GM12878 (cell line): ENCODE data around the gene PAFAH2. TPM values are rescaled to one million over a fixed set of nuclear protein-coding genes. Genes with fewer than 3 reads are reported as not detected.
A peak's percentile ranks its signal among the peaks of the same experiment; 100 is the strongest.

ENCODE experiments used
- ATAC-seq: fragments of 200-7000 bp; cut with Tn5 transposase; 3 replicates; pipeline ENCODE4 v1.9.1; 2020; ENCODE audit warnings: mild to moderate bottlenecking, moderate library complexity
- BruUV-seq: library from RNA; stranded (reverse); fragments of 400-500 nt; replicated peaks from 2 replicates; lab custom pipeline; 2021; lab: Mats Ljungman, UMichigan
- CTCF ChIA-PET: fragments of 300-600 bp; sonication (Branson Sonifier 250); formaldehyde crosslinking; extraction: SDS; loops from one replicate; lab custom pipeline; 2021; ENCODE audit warnings: inconsistent platforms; lab: Yijun Ruan, JAX
- POLR2A ChIA-PET: fragments of 350-600 bp; formaldehyde crosslinking; extraction: SDS; loops from one replicate; lab custom pipeline; 2021; ENCODE audit warnings: inconsistent platforms; lab: Charles Lee
- RAD21 ChIA-PET: fragments of 300-600 bp; sonication (Branson Sonifier 250); formaldehyde crosslinking; loops from one replicate; lab custom pipeline; 2023; ENCODE audit warnings: antibody characterized with exemption; ENCODE audit not compliant: unreplicated experiment; lab: Charles Lee
- SMC1A ChIA-PET: fragments of 300-600 bp; sonication (Branson Sonifier 250); formaldehyde crosslinking; loops from one replicate; lab custom pipeline; 2023; ENCODE audit not compliant: unreplicated experiment, uncharacterized antibody; lab: Charles Lee
- DNase-seq: peaks from one replicate; pipeline ENCODE4 v3.0.0-alpha.2; 2011; ENCODE audit warnings: low read depth, low spot score
- FAIRE-seq: peaks from 3 replicates; lab custom pipeline; 2011; peaks lifted over from hg19 to GRCh38; lab: Jason Lieb, UNC
- H2AFZ ChIP-seq: 2 replicates; pipeline ENCODE4 v1.6.0; 2011; ENCODE audit warnings: low read depth, low read length, control low read depth; ENCODE audit not compliant: control insufficient read depth
- H3K27ac ChIP-seq: 2 replicates; pipeline ENCODE4 v1.5.1; 2011; ENCODE audit warnings: control low read depth; ENCODE audit not compliant: control insufficient read depth, insufficient read depth
- H3K27me3 ChIP-seq, 2 experiments: replicated peaks in 1 of 2; 2 replicates each; pipeline versions ENCODE4 v1.6.0 to v1.6.1; 2011; ENCODE audit warnings: low read length in 1 of 2; ENCODE audit not compliant: control insufficient read depth in 2 of 2, insufficient read depth in 2 of 2
- H3K36me3 ChIP-seq, 2 experiments: 2 replicates each; pipeline ENCODE4 v1.5.1; 2011; ENCODE audit warnings: low read length in 1 of 2; ENCODE audit not compliant: control insufficient read depth in 2 of 2, insufficient read depth in 2 of 2
- H3K4me1 ChIP-seq: 2 replicates; pipeline ENCODE4 v1.6.1; 2011; ENCODE audit warnings: mild to moderate bottlenecking, low read length, moderate library complexity, mixed read lengths; ENCODE audit not compliant: control insufficient read depth, insufficient read depth
- H3K4me2 ChIP-seq: 2 replicates; pipeline ENCODE4 v1.6.0; 2011; ENCODE audit warnings: control low read depth; ENCODE audit not compliant: control insufficient read depth, insufficient read depth
- H3K4me3 ChIP-seq: fragments of 200-600 bp; sonication (generic); 2 replicates; pipeline ENCODE4 v1.5.1; 2016
- H3K79me2 ChIP-seq: 2 replicates; pipeline ENCODE4 v1.6.0; 2011; ENCODE audit warnings: low read length; ENCODE audit not compliant: control insufficient read depth, insufficient read depth
- H3K9ac ChIP-seq: 2 replicates; pipeline ENCODE4 v1.8.0; 2011; ENCODE audit warnings: low read length, control low read depth, mixed read lengths; ENCODE audit not compliant: control insufficient read depth, insufficient read depth
- H3K9me3 ChIP-seq: replicated peaks from 3 replicates; pipeline ENCODE4 v1.5.1; 2011; ENCODE audit warnings: mild to moderate bottlenecking, low read length; ENCODE audit not compliant: control insufficient read depth, insufficient read depth
- H4K20me1 ChIP-seq: 2 replicates; pipeline ENCODE4 v1.6.0; 2011; ENCODE audit not compliant: control insufficient read depth, insufficient read depth
- CREM ChIP-seq: IDR thresholded peaks from 2 replicates; pipeline ENCODE4 v1.6.1; 2014; ENCODE audit warnings: antibody characterized with exemption, low read depth
- ESRRA ChIP-seq: IDR thresholded peaks from 2 replicates; pipeline ENCODE4 v1.6.1; 2012; ENCODE audit warnings: mild to moderate bottlenecking, low read length, improper control_type of control experiment
- LARP7 ChIP-seq: fragments of 450-650 bp; IDR thresholded peaks from 2 replicates; pipeline ENCODE4 v1.6.1; 2017; ENCODE audit warnings: mild to moderate bottlenecking
- MTA3 ChIP-seq: IDR thresholded peaks from 2 replicates; pipeline ENCODE4 v1.6.1; 2012; ENCODE audit warnings: low read length, inconsistent platforms, borderline replicate concordance
- YBX1 ChIP-seq: fragments of 450-650 bp; IDR thresholded peaks from 2 replicates; pipeline ENCODE4 v1.6.1; 2016; ENCODE audit warnings: antibody characterized with exemption
- ZNF622 ChIP-seq: fragments of 450-650 bp; IDR thresholded peaks from 2 replicates; pipeline ENCODE4 v1.6.1; 2017; ENCODE audit warnings: mild to moderate bottlenecking, inconsistent platforms
- WGBS: methylation state at CpG from one replicate; pipeline ENCODE4 v1.1.6; 2016; ENCODE audit warnings: low lambda C conversion rate; ENCODE audit not compliant: insufficient replicate concordance, insufficient coverage; ENCODE audit errors: missing lambda C conversion rate; 5-methylcytosine and 5-hydroxymethylcytosine counted together
- in situ Hi-C: fragments of 300-500 bp; cut with MboI; formaldehyde crosslinking; loops from 9 replicates; pipeline ENCODE4 v1.14.3; 2018; ENCODE audit warnings: mixed read lengths
- intact Hi-C: fragments of 100-400 bp; cut with micrococcal nuclease; formaldehyde crosslinking; loops from one replicate; pipeline ENCODE4 v1.14.2; 2022; ENCODE audit not compliant: unreplicated experiment
- polyA plus RNA-seq, 11 experiments: library from polyadenylated mRNA; depleted of rRNA in 4 of 11; unstranded in 6 of 11; stranded (reverse) in 5 of 11; fragments of >200 nt; fragmentation: Nextera tagmentation in 4 of 11; fragmentation: Illumina TruSeq in 1 of 11; extraction: Ambion mirVana in 4 of 11; extraction: Trizol in 1 of 11; gene quantifications; 1 replicate in 1 of 11; 2 replicates in 10 of 11; pipeline versions ENCODE4 v1.2.1 to v1.2.3, GENCODE V29; 2011 to 2016; ENCODE audit warnings: inconsistent platforms in 2 of 11, missing spikeins in 2 of 11, low read depth in 1 of 11
- total RNA-seq, 4 experiments: library from RNA; depleted of rRNA in 3 of 4; stranded (reverse); fragments of >200 nt in 3 of 4; fragmentation: Illumina TruSeq in 1 of 4; extraction: Trizol in 1 of 4; gene quantifications; 2 replicates each; pipeline versions ENCODE4 v1.2.1 to v1.2.3, GENCODE V29; 2013 to 2021
- TF ChIP-seq, protein P1 (sequence below): fragments of 450-650 bp; IDR thresholded peaks from 2 replicates; pipeline ENCODE4 v1.6.1; 2017; ENCODE audit warnings: mild to moderate bottlenecking
- TF ChIP-seq, protein P2 (sequence below): fragments of 450-650 bp; IDR thresholded peaks from 2 replicates; pipeline ENCODE4 v1.6.1; 2017; ENCODE audit warnings: antibody characterized with exemption, mild to moderate bottlenecking, moderate library complexity
- TF ChIP-seq, protein P3 (sequence below): IDR thresholded peaks from 2 replicates; pipeline ENCODE4 v1.6.1; 2012; ENCODE audit warnings: low read depth, low read length, improper control_type of control experiment
- TF ChIP-seq, protein P4 (sequence below): IDR thresholded peaks from 2 replicates; pipeline ENCODE4 v1.6.1; 2011; ENCODE audit warnings: borderline replicate concordance, low read depth, mild to moderate bottlenecking, moderate library complexity, low read length; ENCODE audit not compliant: insufficient read depth, poor library complexity, severe bottlenecking

PAFAH2 gene
- total and polyA plus RNA-seq, 10 of the 15 experiments (the other 5 are each of a cell fraction or from before 2014, with no cell fraction given): 3.0 to 9.5 (median 6.5) TPM

DNA sequence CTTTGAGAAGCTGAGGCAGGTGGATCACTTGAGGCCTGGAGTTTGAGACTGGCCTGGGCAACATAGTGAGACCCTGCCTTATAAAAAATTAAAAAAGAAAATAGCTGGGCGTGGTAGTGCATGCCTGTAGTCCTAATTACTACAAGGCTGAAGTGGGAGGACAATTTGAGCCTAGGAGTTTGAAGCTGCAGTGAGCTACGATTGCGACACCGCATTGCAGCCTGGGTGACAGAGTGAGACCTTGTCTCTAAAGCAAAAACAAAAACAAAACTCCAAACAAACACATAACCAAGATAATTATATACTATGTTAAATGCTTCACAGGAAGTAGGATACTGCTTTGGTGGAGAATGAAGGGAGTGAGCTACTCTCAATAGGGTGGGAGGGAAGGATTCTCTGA is 5.4 kb upstream of the PAFAH2 start (continued):
- TF ChIP-seq, protein P1, sequence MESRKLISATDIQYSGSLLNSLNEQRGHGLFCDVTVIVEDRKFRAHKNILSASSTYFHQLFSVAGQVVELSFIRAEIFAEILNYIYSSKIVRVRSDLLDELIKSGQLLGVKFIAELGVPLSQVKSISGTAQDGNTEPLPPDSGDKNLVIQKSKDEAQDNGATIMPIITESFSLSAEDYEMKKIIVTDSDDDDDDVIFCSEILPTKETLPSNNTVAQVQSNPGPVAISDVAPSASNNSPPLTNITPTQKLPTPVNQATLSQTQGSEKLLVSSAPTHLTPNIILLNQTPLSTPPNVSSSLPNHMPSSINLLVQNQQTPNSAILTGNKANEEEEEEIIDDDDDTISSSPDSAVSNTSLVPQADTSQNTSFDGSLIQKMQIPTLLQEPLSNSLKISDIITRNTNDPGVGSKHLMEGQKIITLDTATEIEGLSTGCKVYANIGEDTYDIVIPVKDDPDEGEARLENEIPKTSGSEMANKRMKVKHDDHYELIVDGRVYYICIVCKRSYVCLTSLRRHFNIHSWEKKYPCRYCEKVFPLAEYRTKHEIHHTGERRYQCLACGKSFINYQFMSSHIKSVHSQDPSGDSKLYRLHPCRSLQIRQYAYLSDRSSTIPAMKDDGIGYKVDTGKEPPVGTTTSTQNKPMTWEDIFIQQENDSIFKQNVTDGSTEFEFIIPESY: no peak

- DNase-seq: no peak
- H3K36me3 ChIP-seq: no peaks in the 10 kb centered on the region; a peak in 1 of 4 replicates
- CTCF ChIA-PET: interaction anchor here (0.6 to 7.7 kb wide), 4 partner anchors 9 to 185 kb away, joined by 3 to 383 read pairs (median 3); no protein-coding TSS in a partner anchor
- no peak for ATAC-seq
- intact Hi-C loops (no loop called here), in situ Hi-C loops (loop anchor here (5.0 kb wide), 2 partner anchors 102 to 177 kb away; no protein-coding TSS in a partner anchor)
- H4K20me1 ChIP-seq: no peaks in the 10 kb centered on the region
- H3K9ac ChIP-seq: no peak overlapping the region
- no peak overlapping the region for H3K27ac ChIP-seq
- BruUV-seq: no TSS peak
- H3K4me1 ChIP-seq: peaks cover 12% of the 10 kb centered on the region
- SMC1A ChIA-PET: interaction anchor here (0.8 to 11.2 kb wide), 3 partner anchors 100 to 169 kb away, joined by 3 to 319 read pairs (median 25); partner anchors contain the start of gene STMN1
- H3K4me2 ChIP-seq: no peak overlapping the region
- peaks cover 6% of the 10 kb centered on the region for H3K79me2 ChIP-seq
- POLR2A ChIA-PET: interaction anchor here (9.8 kb wide), 1 partner anchor 99 kb away, joined by 116 read pairs; no protein-coding TSS in a partner anchor
- no peaks in the 10 kb centered on the region; a peak in 1 of 4 replicates for H3K27me3 ChIP-seq
- RAD21 ChIA-PET: interaction anchor here (0.6 to 8.0 kb wide), 5 partner anchors 30 to 178 kb away, joined by 3 to 296 read pairs (median 3); partner anchors contain the start of gene STMN1
- peak overlapping the region; percentile 100 for H2AFZ ChIP-seq
- no peaks in the 10 kb centered on the region for H3K9me3 ChIP-seq
- no peak overlapping the region for H3K4me3 ChIP-seq
- WGBS: 78% methylated on average over 18 of the region's 18 CpGs
- FAIRE-seq: no peak
- TF ChIP-seq, protein P2, sequence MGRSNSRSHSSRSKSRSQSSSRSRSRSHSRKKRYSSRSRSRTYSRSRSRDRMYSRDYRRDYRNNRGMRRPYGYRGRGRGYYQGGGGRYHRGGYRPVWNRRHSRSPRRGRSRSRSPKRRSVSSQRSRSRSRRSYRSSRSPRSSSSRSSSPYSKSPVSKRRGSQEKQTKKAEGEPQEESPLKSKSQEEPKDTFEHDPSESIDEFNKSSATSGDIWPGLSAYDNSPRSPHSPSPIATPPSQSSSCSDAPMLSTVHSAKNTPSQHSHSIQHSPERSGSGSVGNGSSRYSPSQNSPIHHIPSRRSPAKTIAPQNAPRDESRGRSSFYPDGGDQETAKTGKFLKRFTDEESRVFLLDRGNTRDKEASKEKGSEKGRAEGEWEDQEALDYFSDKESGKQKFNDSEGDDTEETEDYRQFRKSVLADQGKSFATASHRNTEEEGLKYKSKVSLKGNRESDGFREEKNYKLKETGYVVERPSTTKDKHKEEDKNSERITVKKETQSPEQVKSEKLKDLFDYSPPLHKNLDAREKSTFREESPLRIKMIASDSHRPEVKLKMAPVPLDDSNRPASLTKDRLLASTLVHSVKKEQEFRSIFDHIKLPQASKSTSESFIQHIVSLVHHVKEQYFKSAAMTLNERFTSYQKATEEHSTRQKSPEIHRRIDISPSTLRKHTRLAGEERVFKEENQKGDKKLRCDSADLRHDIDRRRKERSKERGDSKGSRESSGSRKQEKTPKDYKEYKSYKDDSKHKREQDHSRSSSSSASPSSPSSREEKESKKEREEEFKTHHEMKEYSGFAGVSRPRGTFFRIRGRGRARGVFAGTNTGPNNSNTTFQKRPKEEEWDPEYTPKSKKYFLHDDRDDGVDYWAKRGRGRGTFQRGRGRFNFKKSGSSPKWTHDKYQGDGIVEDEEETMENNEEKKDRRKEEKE: no peak
- TF ChIP-seq YBX1 (no peak), ESRRA (no peak), ZNF622 (no peak), LARP7 (no peak), CREM (no peak), MTA3 (no peak)
- TF ChIP-seq, protein P3, sequence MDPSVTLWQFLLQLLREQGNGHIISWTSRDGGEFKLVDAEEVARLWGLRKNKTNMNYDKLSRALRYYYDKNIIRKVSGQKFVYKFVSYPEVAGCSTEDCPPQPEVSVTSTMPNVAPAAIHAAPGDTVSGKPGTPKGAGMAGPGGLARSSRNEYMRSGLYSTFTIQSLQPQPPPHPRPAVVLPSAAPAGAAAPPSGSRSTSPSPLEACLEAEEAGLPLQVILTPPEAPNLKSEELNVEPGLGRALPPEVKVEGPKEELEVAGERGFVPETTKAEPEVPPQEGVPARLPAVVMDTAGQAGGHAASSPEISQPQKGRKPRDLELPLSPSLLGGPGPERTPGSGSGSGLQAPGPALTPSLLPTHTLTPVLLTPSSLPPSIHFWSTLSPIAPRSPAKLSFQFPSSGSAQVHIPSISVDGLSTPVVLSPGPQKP: no peak
- TF ChIP-seq, protein P4, sequence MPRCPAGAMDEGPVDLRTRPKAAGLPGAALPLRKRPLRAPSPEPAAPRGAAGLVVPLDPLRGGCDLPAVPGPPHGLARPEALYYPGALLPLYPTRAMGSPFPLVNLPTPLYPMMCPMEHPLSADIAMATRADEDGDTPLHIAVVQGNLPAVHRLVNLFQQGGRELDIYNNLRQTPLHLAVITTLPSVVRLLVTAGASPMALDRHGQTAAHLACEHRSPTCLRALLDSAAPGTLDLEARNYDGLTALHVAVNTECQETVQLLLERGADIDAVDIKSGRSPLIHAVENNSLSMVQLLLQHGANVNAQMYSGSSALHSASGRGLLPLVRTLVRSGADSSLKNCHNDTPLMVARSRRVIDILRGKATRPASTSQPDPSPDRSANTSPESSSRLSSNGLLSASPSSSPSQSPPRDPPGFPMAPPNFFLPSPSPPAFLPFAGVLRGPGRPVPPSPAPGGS: no peak
Observed at GRCh38 chr1:25999041-25999800, 1.4 kb upstream of the PAFAH2 start.
